K562 (cell line): Measurements from ENCODE around the gene FEN1. TPM values are rescaled to one million over a fixed set of nuclear protein-coding genes. Genes with fewer than 3 reads are reported as not detected.

Experiments used
- ESRRA ChIP-seq: fragments of 450-650 bp; IDR thresholded peaks from 2 replicates; pipeline ENCODE4 v1.6.1; 2014; ENCODE audit warnings: low read depth, mild to moderate bottlenecking, moderate library complexity, borderline replicate concordance
- FOXK1 ChIP-seq: sonication (generic); formaldehyde crosslinking; IDR thresholded peaks from 2 replicates; pipeline ENCODE4 v1.8.0; 2022; ENCODE audit warnings: missing genetic modification reagents, mild to moderate bottlenecking, borderline replicate concordance
- GABPB1 ChIP-seq: sonication (generic); formaldehyde crosslinking; IDR thresholded peaks from 2 replicates; pipeline ENCODE4 v1.8.0; 2022; ENCODE audit warnings: mild to moderate bottlenecking, missing genetic modification reagents
- HDAC6 ChIP-seq: IDR thresholded peaks from 2 replicates; pipeline ENCODE4 v1.6.1; 2012; ENCODE audit warnings: low read depth, mild to moderate bottlenecking, control low read depth, inconsistent platforms, low read length, moderate library complexity
- MTA2 ChIP-seq: fragments of 450-650 bp; IDR thresholded peaks from 2 replicates; pipeline ENCODE4 v1.6.1; 2016; ENCODE audit warnings: low read depth
- MYBL2 ChIP-seq, 2 experiments: fragments of 450-650 bp in 1 of 2; sonication (generic) in 1 of 2; formaldehyde crosslinking in 1 of 2; IDR thresholded peaks; 2 replicates each; pipeline versions ENCODE4 v1.6.1 to v1.8.1; 2017 to 2022; ENCODE audit warnings: borderline replicate concordance in 1 of 2, inconsistent platforms in 1 of 2, low read depth in 1 of 2, mild to moderate bottlenecking in 1 of 2, missing genetic modification reagents in 1 of 2, moderate library complexity in 1 of 2
- SRSF3 ChIP-seq: fragments of 200-400 bp; formaldehyde crosslinking; IDR thresholded peaks from 2 replicates; pipeline ENCODE4 v1.6.1; 2016; ENCODE audit warnings: mild to moderate bottlenecking, low read length, moderate library complexity; ENCODE audit not compliant: insufficient read depth
- STAT5B ChIP-seq: fragments of 250-450 bp; sonication (Bioruptor Pico); IDR thresholded peaks from 2 replicates; pipeline ENCODE4 v1.8.0; 2021; ENCODE audit warnings: mild to moderate bottlenecking, inconsistent platforms
- TCF7L2 ChIP-seq: fragments of 150-350 bp; IDR thresholded peaks from 2 replicates; pipeline ENCODE4 v1.6.1; 2016; ENCODE audit warnings: low read depth, mild to moderate bottlenecking, low read length, moderate library complexity
- TRIM24 ChIP-seq, 2 experiments: fragments of 450-650 bp; IDR thresholded peaks; 2 replicates each; pipeline ENCODE4 v1.6.1; 2016
- ZKSCAN1 ChIP-seq: fragments of 150-350 bp; IDR thresholded peaks from 2 replicates; pipeline ENCODE4 v1.6.1; 2016; ENCODE audit warnings: low read depth, low read length
- ZKSCAN3 ChIP-seq: fragments of 250-450 bp; sonication (Bioruptor Pico); IDR thresholded peaks from 2 replicates; pipeline ENCODE4 v1.4.0; 2020
- ZNF511 ChIP-seq: sonication (generic); formaldehyde crosslinking; IDR thresholded peaks from 2 replicates; pipeline ENCODE4 v1.8.0; 2022; ENCODE audit warnings: mild to moderate bottlenecking, missing genetic modification reagents
- ZNF764 ChIP-seq: fragments of 250-450 bp; sonication (Bioruptor Pico); IDR thresholded peaks from 2 replicates; pipeline ENCODE4 v1.4.0; 2020; ENCODE audit warnings: low read depth, mild to moderate bottlenecking, moderate library complexity
- ZNF830 ChIP-seq: fragments of 250-450 bp; sonication (Bioruptor Pico); IDR thresholded peaks from 2 replicates; pipeline ENCODE4 v1.5.0; 2021; ENCODE audit warnings: mild to moderate bottlenecking
- polyA plus RNA-seq, 8 experiments: library from polyadenylated mRNA; depleted of rRNA in 4 of 8; stranded (reverse) in 5 of 8; unstranded in 3 of 8; fragments of >200 nt; fragmentation: Nextera tagmentation in 2 of 8; fragmentation: Illumina TruSeq in 1 of 8; extraction: Ambion mirVana in 2 of 8; extraction: Trizol in 1 of 8; gene quantifications; 2 replicates each; pipeline versions ENCODE4 v1.2.1 to v1.2.3, GENCODE V29; 2011 to 2014; ENCODE audit warnings: inconsistent platforms in 1 of 8, missing spikeins in 1 of 8
- total RNA-seq, 7 experiments: library from RNA; depleted of rRNA in 6 of 7; stranded (reverse); fragments of >200 nt in 6 of 7; fragmentation: Illumina TruSeq in 2 of 7; extraction: Trizol in 2 of 7; gene quantifications; 2 replicates each; pipeline versions ENCODE4 v1.2.1 to v1.2.3, GENCODE V29; 2011 to 2021; ENCODE audit warnings: low replicate concordance in 1 of 7

FEN1 gene
- total and polyA plus RNA-seq, 9 of the 15 experiments (the other 6 are each of a cell fraction or from before 2014, with no cell fraction given) = 58.1 to 156 (median 137) TPM

GRCh38 chr11:61834278-61835048 is 41.8 kb downstream of the FEN1 start (continued):
- TF ChIP-seq ZNF511 (CRISPR knock-in tag) (no peak), ESRRA (no peak; the same call in 1 of the 2 replicates), MTA2 (peak; percentile 67; the same call in 1 of the 2 replicates), ZKSCAN3 (CRISPR knock-in tag) (no peak), ZKSCAN1 (peak; percentile 37; the same call in 1 of the 2 replicates), TRIM24 (IDR thresholded peaks at IDR 0.05) (no peak; a peak in 1 of 4 replicates), MYBL2 (IDR thresholded peaks at IDR 0.05; ENCODE audit: low read depth) (no peak), MYBL2 (CRISPR knock-in tag; IDR thresholded peaks at IDR 0.05; ENCODE audit: borderline replicate concordance) (no peak), GABPB1 (CRISPR knock-in tag) (peak; percentile 46; the same call in 1 of the 2 replicates), ZNF764 (no peak; the same call in 1 of the 2 replicates), STAT5B (CRISPR knock-in tag) (no peak), TCF7L2 (no peak), SRSF3 (no peak), HDAC6 (no peak), FOXK1 (CRISPR knock-in tag) (no peak), ZNF830 (CRISPR knock-in tag) (no peak)
- TF ChIP-seq, all 486 proteins: peak for 160
